Stimulated activated CD8-positive, alpha-beta memory T cell treated with anti-CD3 and anti-CD28 coated beads, Interleukin-2, amount 100 ng/mL, for 1 hour (primary cell): Measurements from ENCODE around the gene DYNC2LI1.

ENCODE experiments used
- DNase-seq, 2 donors: peaks; one replicate each; pipeline ENCODE4 v3.0.0-alpha.2; 2020; ENCODE audit warnings: low read depth in 2 of 2

Gene DYNC2LI1

DNA sequence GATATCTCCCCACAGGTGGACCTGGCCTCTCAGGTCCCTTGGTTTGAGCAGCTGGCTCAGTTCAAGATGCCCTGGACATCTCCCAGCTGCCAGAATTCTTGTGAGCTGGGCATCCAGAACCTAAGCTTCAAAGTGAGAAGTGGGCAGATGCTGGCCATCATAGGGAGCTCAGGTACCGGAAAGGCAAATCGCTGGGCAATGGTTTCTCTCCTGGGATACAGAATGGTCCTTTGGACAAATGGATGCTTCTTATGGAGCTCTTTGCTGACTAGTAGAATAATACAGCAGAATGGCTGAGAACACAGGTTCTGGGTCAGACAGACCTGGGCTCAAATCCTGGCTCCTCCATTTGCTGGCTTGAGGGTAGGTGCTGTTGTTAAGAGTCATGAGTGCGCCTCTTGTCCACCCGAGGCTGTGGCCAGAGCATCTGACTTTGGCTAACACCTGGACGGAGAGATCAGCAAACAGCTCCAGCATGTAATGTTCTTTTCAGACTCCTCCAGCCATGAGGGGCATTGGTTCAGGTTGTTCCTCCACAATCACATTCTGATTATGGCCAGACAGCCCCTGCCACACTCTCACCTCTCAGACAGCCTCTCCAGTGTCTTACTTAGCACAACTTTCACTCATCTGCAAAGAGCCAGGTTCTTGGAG lies 72.4 kb downstream of the DYNC2LI1 start:
- DNase-seq = no peak

GRCh38 chr2:43848214-43848613 lies 74.4 kb downstream of the DYNC2LI1 start:
- DNase-seq = no peak

GRCh38 chr2:43851011-43851980 lies 77.5 kb downstream of the DYNC2LI1 start:
- no peak for DNase-seq

GRCh38 chr2:43852196-43852730 lies 78.4 kb downstream of the DYNC2LI1 start:
- no peak for DNase-seq

DNA sequence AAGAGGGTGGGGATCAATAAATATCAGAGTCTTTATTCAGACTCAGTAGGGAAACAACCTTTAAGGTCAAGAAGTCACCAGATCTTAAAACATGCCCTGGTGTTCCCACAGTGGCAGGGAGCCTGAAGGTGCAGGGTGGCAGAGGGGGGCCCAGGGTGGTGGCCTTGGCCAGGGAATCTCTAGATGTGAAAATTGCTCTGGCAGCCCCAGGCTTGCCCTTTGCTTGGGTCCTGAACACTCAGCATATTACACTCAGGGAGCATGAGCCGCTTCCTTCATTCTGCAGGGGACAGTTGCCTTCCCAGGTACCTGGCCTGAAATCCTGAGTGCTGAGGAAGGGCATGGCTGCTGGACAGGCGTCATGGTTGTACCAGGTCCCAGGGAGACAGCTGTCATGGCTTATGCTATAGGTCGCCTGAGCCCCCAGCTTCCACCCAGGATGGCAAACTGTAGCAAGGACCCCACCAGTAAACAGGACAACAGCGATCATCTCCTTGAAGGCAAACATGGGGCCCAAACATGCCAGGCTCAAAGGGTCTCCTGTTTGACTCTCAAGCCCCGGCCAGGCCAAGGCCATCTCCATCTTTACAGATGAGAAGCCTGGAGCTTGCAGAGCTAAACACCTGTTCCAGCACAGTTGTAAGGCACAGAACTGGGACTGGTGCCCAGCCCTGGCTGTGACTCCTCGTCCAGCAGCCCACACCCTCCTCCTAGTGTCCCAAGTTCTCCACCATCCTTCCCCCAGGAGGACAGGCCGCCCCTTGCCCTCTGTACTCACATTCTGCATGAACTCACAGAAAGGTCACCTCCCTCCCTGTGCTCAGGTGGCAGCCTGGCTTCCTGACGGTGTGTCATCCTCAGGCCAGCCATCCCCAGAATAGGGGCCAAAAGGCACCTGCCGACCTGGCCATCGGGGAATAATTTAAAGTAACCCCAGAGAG lies 79.6 kb downstream of the DYNC2LI1 start:
- DNase-seq = no peak

DNA sequence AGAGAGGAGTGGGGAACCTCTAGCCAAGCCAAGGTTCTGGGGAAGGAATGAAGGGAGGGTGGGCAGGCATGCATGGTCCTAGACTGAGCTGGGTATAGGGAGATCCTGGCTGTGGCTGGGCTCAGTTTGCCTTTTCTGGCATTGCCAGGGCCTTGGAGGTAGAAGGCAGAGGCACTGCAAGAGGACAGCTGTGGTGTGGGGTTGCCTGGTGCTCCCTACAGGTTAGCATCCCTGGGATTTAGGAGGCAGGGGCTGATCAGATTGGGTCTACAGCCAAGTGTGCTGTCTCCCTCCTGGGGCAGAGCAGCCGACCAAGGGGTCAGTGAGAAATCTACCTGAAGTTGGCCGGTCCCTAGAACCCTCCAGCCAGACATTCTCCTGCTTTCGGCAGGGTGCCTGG lies 80.8 kb downstream of the DYNC2LI1 start:
- DNase-seq = no peak

DNA sequence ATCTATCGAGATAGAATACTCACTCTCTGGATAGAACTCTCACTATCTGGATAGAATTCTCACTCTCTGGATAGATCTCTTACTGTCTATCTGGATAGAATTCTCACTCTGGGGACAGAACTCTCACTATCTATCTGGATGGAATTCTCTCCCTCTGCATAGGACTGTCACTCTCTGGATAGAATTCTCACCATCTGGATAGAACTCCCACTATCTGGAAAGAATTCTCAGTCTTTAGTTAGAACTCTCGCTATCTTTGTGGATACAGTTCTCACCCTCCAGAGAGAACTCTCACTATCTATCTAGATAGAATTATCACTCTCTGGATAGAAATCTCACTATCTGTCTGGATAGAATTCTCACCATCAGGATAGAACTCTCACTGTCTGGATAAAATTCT lies 81.5 kb downstream of the DYNC2LI1 start:
- DNase-seq = no peak
